Thoracic aorta (tissue), 2 donors: ENCODE results near the gene PFN2. TPM values are rescaled to one million over a fixed set of nuclear protein-coding genes. Genes with fewer than 3 reads are reported as not detected.

Source experiments
- ATAC-seq: fragments of 150-250 bp; one replicate; pipeline ENCODE4 v1.8.0; 2017; ENCODE audit warnings: low read depth; ENCODE audit not compliant: insufficient number of reproducible peaks, low FRiP score
- DNase-seq: peaks from one replicate; pipeline ENCODE4 v3.0.0-alpha.2; 2020; ENCODE audit warnings: low spot score
- H3K27ac ChIP-seq, 2 donors: fragments of 200-600 bp; sonication (generic); 1 replicate in 1 of 2; 2 replicates in 1 of 2; pipeline ENCODE4 v1.5.1; 2016; ENCODE audit warnings: mild to moderate bottlenecking in 2 of 2, moderate library complexity in 2 of 2
- H3K27me3 ChIP-seq: fragments of 200-600 bp; sonication (generic); replicated peaks from 2 replicates; pipeline ENCODE4 v1.6.0; 2016; ENCODE audit warnings: mild to moderate bottlenecking; ENCODE audit not compliant: insufficient read depth
- H3K36me3 ChIP-seq: fragments of 200-600 bp; sonication (generic); one replicate; pipeline ENCODE4 v1.5.1; 2016
- H3K4me1 ChIP-seq, 2 donors: fragments of 200-600 bp; sonication (generic); 1 replicate in 1 of 2; 2 replicates in 1 of 2; pipeline versions ENCODE4 v1.5.1 to v1.6.0; 2016; ENCODE audit warnings: low read depth in 2 of 2, mild to moderate bottlenecking in 1 of 2; ENCODE audit not compliant: control insufficient read depth in 1 of 2
- H3K4me3 ChIP-seq: fragments of 200-600 bp; sonication (generic); 2 replicates; pipeline ENCODE4 v1.5.1; 2016; ENCODE audit warnings: mild to moderate bottlenecking
- H3K9me3 ChIP-seq: fragments of 200-600 bp; sonication (generic); 2 replicates; pipeline ENCODE4 v1.5.1; 2016
- total RNA-seq, 2 donors: library from RNA; depleted of rRNA; stranded (reverse); fragments of >200 nt; gene quantifications; one replicate each; pipeline versions ENCODE4 v1.1.0 to v1.2.3, GENCODE V29; 2016
- TF ChIP-seq, protein P1 (sequence below): fragments of 200-600 bp; sonication (generic); IDR thresholded peaks from one replicate; pipeline ENCODE4 v1.5.1; 2019; ENCODE audit warnings: antibody characterized with exemption

The PFN2 gene
- total RNA-seq, 2 donors from 2014 or later = 78.9 to 82.0 TPM

DNA sequence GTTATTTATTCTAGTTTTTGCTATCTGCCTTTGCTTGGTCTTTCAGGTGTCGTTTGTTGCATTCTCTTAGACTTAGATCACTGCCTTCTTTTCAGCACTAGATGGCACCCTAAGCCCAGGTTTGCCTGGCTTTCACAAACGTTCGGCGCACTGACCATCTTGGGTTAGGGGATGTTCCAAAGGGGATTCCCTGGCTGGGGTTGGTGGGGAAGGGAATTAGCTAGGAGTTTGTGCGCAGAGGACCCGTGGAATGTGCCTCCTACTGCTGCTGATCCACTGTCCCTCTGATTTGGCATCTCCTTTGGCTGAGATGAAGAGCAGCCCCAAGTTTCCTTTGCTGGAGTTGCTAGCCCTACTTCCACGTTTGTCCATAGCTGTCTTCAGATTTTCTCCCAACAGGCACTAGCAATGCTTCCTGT lies 33.9 kb downstream of the PFN2 start:
- ATAC-seq (no peak), DNase-seq (no peak)
- Histone ChIP-seq H3K27me3 (no peaks in the 10 kb centered on the region), H3K4me1 (peaks cover 16 to 24% of the 10 kb centered on the region in 2 donors), H3K27ac (peak overlapping the region in 1 of 2 donors; percentile 34), H3K4me3 (peak overlapping the region; percentile 41), H3K9me3 (no peaks in the 10 kb centered on the region), H3K36me3 (no peaks in the 10 kb centered on the region)
- TF ChIP-seq, protein P1, sequence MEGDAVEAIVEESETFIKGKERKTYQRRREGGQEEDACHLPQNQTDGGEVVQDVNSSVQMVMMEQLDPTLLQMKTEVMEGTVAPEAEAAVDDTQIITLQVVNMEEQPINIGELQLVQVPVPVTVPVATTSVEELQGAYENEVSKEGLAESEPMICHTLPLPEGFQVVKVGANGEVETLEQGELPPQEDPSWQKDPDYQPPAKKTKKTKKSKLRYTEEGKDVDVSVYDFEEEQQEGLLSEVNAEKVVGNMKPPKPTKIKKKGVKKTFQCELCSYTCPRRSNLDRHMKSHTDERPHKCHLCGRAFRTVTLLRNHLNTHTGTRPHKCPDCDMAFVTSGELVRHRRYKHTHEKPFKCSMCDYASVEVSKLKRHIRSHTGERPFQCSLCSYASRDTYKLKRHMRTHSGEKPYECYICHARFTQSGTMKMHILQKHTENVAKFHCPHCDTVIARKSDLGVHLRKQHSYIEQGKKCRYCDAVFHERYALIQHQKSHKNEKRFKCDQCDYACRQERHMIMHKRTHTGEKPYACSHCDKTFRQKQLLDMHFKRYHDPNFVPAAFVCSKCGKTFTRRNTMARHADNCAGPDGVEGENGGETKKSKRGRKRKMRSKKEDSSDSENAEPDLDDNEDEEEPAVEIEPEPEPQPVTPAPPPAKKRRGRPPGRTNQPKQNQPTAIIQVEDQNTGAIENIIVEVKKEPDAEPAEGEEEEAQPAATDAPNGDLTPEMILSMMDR = peak; percentile 51

DNA sequence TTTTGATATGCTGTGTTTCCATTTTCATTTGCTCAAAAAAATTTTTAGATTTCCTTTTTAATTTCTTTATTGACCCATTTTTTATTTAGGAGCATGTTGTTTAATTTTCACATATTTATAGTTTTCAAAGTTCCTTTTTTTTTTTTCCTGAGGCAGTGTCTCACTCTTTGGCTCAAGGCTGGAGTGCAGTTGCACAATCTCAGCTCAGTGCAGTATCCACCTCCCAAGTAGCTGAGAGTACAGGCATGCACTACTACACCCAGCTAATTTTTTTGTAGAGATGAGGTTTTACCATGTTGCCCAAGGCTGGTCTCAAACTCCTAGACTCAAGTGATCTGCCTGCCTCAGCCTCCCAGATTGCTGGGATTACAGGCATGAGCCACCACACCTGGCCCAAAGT lies 36.2 kb downstream of the PFN2 start:
- Histone ChIP-seq H3K36me3 (no peaks in the 10 kb centered on the region), H3K27ac (no peak overlapping the region), H3K4me3 (no peak overlapping the region), H3K4me1 (peaks cover 7 to 21% of the 10 kb centered on the region in 2 donors), H3K9me3 (no peaks in the 10 kb centered on the region), H3K27me3 (no peaks in the 10 kb centered on the region)
- TF ChIP-seq, protein P1 = no peak
- ATAC-seq (no peak), DNase-seq (peak; percentile 13)

DNA sequence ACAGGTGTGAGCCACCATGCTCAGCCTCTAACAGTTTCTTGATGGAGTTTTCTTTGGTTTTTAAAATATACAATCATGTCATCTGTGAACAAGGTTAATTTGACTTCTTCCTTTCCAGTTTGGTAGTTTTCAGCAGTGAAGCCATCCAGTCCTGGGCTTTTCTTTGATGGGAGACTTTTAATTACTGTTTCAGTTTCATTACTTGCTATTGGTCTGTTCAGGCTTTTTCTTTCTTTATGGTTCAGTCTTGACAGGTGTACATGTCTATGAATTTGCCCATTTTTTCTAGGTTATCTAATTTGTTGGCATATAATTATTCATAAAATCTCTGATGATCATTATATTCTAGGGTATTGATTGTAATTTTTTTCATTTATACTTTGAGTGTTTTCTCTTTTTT lies 36.8 kb downstream of the PFN2 start:
- H3K36me3 ChIP-seq = no peaks in the 10 kb centered on the region
- no peak overlapping the region for H3K4me3 ChIP-seq
- ATAC-seq (no peak), DNase-seq (no peak)
- H3K4me1 ChIP-seq = peaks cover 6 to 15% of the 10 kb centered on the region in 2 donors
- TF ChIP-seq, protein P1 = no peak
- no peaks in the 10 kb centered on the region for H3K27me3 ChIP-seq
- no peaks in the 10 kb centered on the region for H3K9me3 ChIP-seq
- no peak overlapping the region for H3K27ac ChIP-seq

DNA sequence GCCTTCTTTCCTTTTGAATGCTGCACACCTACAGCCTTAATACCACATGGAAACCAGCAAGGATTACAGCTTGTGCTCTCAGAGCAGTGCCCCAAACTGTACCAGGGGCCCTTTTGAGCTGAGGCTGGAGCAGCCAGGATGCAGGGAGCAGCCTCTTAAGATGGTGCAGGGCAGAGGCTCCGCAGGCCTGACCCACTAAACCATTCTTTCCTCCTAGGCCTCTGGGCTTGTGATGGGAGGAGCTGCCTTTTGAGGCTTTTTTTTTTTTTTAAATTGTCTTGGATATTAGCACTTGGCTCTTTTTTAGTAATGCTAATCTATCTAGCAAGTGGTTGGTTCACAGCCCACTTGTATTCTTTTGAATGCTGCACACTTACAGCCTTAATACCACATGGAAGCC lies 37.7 kb downstream of the PFN2 start:
- Histone ChIP-seq H3K27ac (no peak overlapping the region), H3K36me3 (no peaks in the 10 kb centered on the region), H3K4me3 (no peak overlapping the region), H3K9me3 (no peaks in the 10 kb centered on the region), H3K4me1 (peaks cover 6 to 11% of the 10 kb centered on the region in 2 donors), H3K27me3 (no peaks in the 10 kb centered on the region)
- TF ChIP-seq, protein P1 = no peak
- ATAC-seq (no peak), DNase-seq (no peak)

DNA sequence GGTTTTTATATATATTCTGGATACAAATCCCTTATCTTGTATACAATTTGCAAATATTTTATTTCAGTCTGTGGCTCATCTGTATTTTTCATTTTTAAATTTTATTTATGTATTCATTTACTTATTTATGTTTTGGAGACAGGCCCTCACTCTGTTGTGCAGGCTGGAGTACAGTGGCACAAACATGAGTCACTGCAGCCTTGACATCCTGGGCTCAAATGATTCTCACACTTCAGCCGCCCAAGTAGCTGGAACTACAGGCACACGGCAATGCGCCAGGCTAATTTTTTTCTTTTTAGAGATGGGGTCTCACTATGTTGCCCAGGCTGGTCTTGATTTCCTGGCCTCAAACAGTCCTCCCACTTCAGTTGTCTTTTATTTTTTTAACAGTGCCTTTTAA lies 50.6 kb downstream of the PFN2 start:
- no peak overlapping the region for H3K27ac ChIP-seq
- no peaks in the 10 kb centered on the region for H3K9me3 ChIP-seq
- TF ChIP-seq, protein P1 = no peak
- DNase-seq = no peak
- H3K27me3 ChIP-seq = no peaks in the 10 kb centered on the region
- no peak for ATAC-seq
- H3K36me3 ChIP-seq = peaks cover 10% of the 10 kb centered on the region
- no peaks in the 10 kb centered on the region for H3K4me1 ChIP-seq
- H3K4me3 ChIP-seq = no peak overlapping the region
